ENCODE measurements around the gene RAB18. TPM values are rescaled to one million over a fixed set of nuclear protein-coding genes. Genes with fewer than 3 reads are reported as not detected.

The RAB18 gene
- total RNA-seq, 1 donor from 2014 or later: 162 TPM

DNA sequence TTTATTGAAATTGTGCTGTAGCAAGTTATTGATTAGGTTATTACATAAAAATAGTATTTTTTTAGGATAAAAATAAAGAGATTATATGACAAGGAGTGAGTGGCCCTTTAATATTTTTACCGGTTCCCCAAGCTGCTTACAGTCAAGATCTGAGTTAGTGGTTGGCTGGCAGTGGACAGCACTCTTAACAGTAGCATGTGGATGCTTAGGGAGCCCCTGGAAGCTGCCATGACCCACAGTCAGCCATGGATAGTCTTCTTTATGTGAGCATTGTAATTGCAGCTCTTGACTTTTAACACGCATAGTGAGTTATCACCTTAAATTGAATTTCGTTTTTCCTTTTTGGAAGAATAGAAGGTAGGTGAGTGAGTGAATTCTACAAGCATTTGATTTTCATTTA, 22.1 kb downstream of the RAB18 start:
- Histone ChIP-seq H3K27me3 (ENCODE audit: insufficient read depth, low read length) (no peaks in the 10 kb centered on the region), H4K20me1 (ENCODE audit: insufficient read depth, low read length) (peaks cover 71% of the 10 kb centered on the region), H3K4me1 (ENCODE audit: insufficient read depth, low read length) (no peaks in the 10 kb centered on the region), H3K4me3 (ENCODE audit: insufficient read depth, low read depth, low read length) (no peak overlapping the region), H2AFZ (ENCODE audit: low read depth, low read length) (no peak overlapping the region), H3K9me3 (ENCODE audit: insufficient read depth, low read depth, low read length) (no peaks in the 10 kb centered on the region), H3K4me2 (ENCODE audit: low read length) (no peak overlapping the region), H3K36me3 (ENCODE audit: insufficient read depth, low read length) (peaks cover 3% of the 10 kb centered on the region), H3K79me2 (ENCODE audit: insufficient read depth, low read length) (peaks cover 99% of the 10 kb centered on the region), H3K27ac (ENCODE audit: low read depth, low read length) (no peak overlapping the region), H3K9ac (ENCODE audit: low read length) (no peak overlapping the region)
- H3K27me3 Mint-ChIP-seq (ENCODE audit: low read depth, unreplicated experiment): no peaks in the 10 kb centered on the region
- no peak for FAIRE-seq
- TF ChIP-seq, protein P1, sequence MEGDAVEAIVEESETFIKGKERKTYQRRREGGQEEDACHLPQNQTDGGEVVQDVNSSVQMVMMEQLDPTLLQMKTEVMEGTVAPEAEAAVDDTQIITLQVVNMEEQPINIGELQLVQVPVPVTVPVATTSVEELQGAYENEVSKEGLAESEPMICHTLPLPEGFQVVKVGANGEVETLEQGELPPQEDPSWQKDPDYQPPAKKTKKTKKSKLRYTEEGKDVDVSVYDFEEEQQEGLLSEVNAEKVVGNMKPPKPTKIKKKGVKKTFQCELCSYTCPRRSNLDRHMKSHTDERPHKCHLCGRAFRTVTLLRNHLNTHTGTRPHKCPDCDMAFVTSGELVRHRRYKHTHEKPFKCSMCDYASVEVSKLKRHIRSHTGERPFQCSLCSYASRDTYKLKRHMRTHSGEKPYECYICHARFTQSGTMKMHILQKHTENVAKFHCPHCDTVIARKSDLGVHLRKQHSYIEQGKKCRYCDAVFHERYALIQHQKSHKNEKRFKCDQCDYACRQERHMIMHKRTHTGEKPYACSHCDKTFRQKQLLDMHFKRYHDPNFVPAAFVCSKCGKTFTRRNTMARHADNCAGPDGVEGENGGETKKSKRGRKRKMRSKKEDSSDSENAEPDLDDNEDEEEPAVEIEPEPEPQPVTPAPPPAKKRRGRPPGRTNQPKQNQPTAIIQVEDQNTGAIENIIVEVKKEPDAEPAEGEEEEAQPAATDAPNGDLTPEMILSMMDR (IDR thresholded peaks at IDR 0.05; ENCODE audit: insufficient read depth, low read depth, low read length): no peak
- TF ChIP-seq EZH2 (IDR thresholded peaks at IDR 0.05; ENCODE audit: insufficient read depth, low read length): no peak
- no peaks in the 10 kb centered on the region for H3K9me3 Mint-ChIP-seq (ENCODE audit: unreplicated experiment)
- no peak overlapping the region for H3K4me3 Mint-ChIP-seq (ENCODE audit: unreplicated experiment)
- peaks cover 34% of the 10 kb centered on the region for H3K4me1 Mint-ChIP-seq (ENCODE audit: low read depth, unreplicated experiment)
- no peak for DNase-seq (ENCODE audit: low read depth)
- H3K36me3 Mint-ChIP-seq (ENCODE audit: low read depth, unreplicated experiment): peaks cover 4% of the 10 kb centered on the region
- H3K27ac Mint-ChIP-seq (ENCODE audit: unreplicated experiment): no peak overlapping the region

DNA sequence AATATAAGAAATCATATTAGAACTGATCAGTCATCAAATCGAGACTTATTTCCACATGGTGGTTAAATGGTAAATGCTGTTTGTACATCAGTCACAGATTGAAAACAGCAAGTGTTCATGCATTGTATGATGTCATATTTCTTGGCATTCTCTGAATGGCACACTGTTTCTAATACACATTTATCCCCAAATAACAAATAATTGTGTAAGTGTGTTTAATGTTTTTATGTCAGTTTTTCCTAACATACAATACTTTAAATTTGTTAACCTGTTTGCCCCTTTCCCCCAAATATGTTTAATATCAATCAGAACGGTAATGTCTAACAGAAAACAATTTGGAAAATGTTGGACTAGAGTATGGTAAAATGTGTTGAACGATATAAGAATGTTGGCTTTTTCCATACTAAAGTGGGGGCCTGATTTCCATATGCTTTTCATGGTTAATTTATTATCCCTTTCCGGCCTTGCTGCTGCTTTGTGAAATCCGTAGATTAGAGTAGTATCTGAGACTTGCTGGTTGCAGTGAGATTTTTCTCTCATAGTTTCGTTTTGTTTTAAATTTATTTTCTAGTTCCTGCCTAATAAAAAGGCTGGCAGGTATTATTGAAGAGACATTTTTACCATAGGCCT, 23.7 kb downstream of the RAB18 start:
- no peaks in the 10 kb centered on the region for H3K4me1 ChIP-seq (ENCODE audit: insufficient read depth, low read length)
- no peak overlapping the region for H2AFZ ChIP-seq (ENCODE audit: low read depth, low read length)
- Mint-ChIP-seq H3K36me3 (ENCODE audit: low read depth, unreplicated experiment) (peaks cover 4% of the 10 kb centered on the region), H3K27me3 (ENCODE audit: low read depth, unreplicated experiment) (no peaks in the 10 kb centered on the region), H3K9me3 (ENCODE audit: unreplicated experiment) (no peaks in the 10 kb centered on the region), H3K27ac (ENCODE audit: unreplicated experiment) (no peak overlapping the region), H3K4me1 (ENCODE audit: low read depth, unreplicated experiment) (peaks cover 31% of the 10 kb centered on the region), H3K4me3 (ENCODE audit: unreplicated experiment) (no peak overlapping the region)
- DNase-seq (ENCODE audit: low read depth) (no peak), FAIRE-seq (no peak)
- H3K4me2 ChIP-seq (ENCODE audit: low read length): no peak overlapping the region
- H3K79me2 ChIP-seq (ENCODE audit: insufficient read depth, low read length): peaks cover 99% of the 10 kb centered on the region
- H3K27ac ChIP-seq (ENCODE audit: low read depth, low read length): no peak overlapping the region
- TF ChIP-seq, protein P1 (IDR thresholded peaks at IDR 0.05; ENCODE audit: insufficient read depth, low read depth, low read length): no peak
- no peak for TF ChIP-seq EZH2 (IDR thresholded peaks at IDR 0.05; ENCODE audit: insufficient read depth, low read length)
- no peaks in the 10 kb centered on the region for H3K27me3 ChIP-seq (ENCODE audit: insufficient read depth, low read length)
- H3K9me3 ChIP-seq (ENCODE audit: insufficient read depth, low read depth, low read length): no peaks in the 10 kb centered on the region
- no peak overlapping the region for H3K9ac ChIP-seq (ENCODE audit: low read length)
- peaks cover 3% of the 10 kb centered on the region for H3K36me3 ChIP-seq (ENCODE audit: insufficient read depth, low read length)
- H3K4me3 ChIP-seq (ENCODE audit: insufficient read depth, low read depth, low read length): no peak overlapping the region
- peaks cover 66% of the 10 kb centered on the region for H4K20me1 ChIP-seq (ENCODE audit: insufficient read depth, low read length)

DNA sequence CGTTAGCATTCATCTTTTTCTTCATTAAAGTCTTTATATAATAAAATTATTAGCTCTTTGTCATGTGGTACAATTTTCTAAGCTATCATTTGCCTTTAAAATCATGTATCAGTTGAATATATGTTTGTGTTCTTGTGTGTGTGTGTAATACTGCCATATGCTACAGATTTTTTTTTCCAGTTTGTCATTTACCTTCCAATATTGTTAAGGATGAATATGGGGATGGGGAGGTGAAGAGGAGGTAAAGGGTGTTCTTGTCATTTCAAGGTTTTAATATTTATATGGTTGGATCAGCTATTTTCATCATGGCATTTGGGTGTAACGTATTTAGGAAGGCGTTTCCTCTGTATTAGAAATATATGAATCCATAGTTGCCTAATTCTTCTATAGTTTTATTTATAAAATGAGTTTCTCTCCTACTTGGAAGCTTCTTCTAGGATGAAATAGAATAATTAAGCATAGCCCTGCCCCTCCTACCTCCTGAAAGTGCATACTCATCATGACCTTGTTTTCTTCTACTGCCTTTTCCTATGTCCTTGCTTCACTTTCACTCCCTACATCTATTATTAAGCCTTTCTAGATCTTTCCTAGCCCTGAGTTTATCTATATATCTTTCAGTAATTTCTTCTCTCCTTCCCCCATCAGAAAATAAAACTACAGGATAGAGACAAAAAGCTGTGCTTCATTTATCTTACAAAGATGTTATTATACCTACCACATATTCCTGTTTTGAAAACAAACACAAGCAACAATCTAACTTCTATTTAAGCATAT, 25.1 kb downstream of the RAB18 start:
- Mint-ChIP-seq H3K36me3 (ENCODE audit: low read depth, unreplicated experiment) (peaks cover 2% of the 10 kb centered on the region), H3K27ac (ENCODE audit: unreplicated experiment) (peak overlapping the region; percentile 71), H3K4me3 (ENCODE audit: unreplicated experiment) (no peak overlapping the region), H3K9me3 (ENCODE audit: unreplicated experiment) (no peaks in the 10 kb centered on the region), H3K4me1 (ENCODE audit: low read depth, unreplicated experiment) (peaks cover 28% of the 10 kb centered on the region), H3K27me3 (ENCODE audit: low read depth, unreplicated experiment) (no peaks in the 10 kb centered on the region)
- DNase-seq (ENCODE audit: low read depth) (no peak), FAIRE-seq (no peak)
- H3K4me3 ChIP-seq (ENCODE audit: insufficient read depth, low read depth, low read length): no peak overlapping the region
- no peaks in the 10 kb centered on the region for H3K27me3 ChIP-seq (ENCODE audit: insufficient read depth, low read length)
- H2AFZ ChIP-seq (ENCODE audit: low read depth, low read length): no peak overlapping the region
- H3K4me2 ChIP-seq (ENCODE audit: low read length): no peak overlapping the region
- no peak overlapping the region for H3K9ac ChIP-seq (ENCODE audit: low read length)
- H3K79me2 ChIP-seq (ENCODE audit: insufficient read depth, low read length): peaks cover 85% of the 10 kb centered on the region
- peaks cover 56% of the 10 kb centered on the region for H4K20me1 ChIP-seq (ENCODE audit: insufficient read depth, low read length)
- no peak overlapping the region for H3K27ac ChIP-seq (ENCODE audit: low read depth, low read length)
- TF ChIP-seq, protein P1 (IDR thresholded peaks at IDR 0.05; ENCODE audit: insufficient read depth, low read depth, low read length): no peak
- TF ChIP-seq EZH2 (IDR thresholded peaks at IDR 0.05; ENCODE audit: insufficient read depth, low read length): no peak
- no peaks in the 10 kb centered on the region for H3K9me3 ChIP-seq (ENCODE audit: insufficient read depth, low read depth, low read length)
- no peaks in the 10 kb centered on the region for H3K4me1 ChIP-seq (ENCODE audit: insufficient read depth, low read length)
- peaks cover 7% of the 10 kb centered on the region for H3K36me3 ChIP-seq (ENCODE audit: insufficient read depth, low read length)

All from astrocyte (in vitro differentiated cells and primary cell).